NCI-H2107 (cell line): ENCODE results near the gene ANTXR1.

Experiments
- DNase-seq: peaks from one replicate; lab custom pipeline; 2025; lab: John Stamatoyannopoulos, UW

The ANTXR1 gene

GRCh38 chr2:69007169-69007568, 5.8 kb upstream of the ANTXR1 start:
- no peak for DNase-seq

- no peak for DNase-seq
Observed at GRCh38 chr2:69007603-69008002, 5.4 kb upstream of the ANTXR1 start.

- no peak for DNase-seq
Observed at GRCh38 chr2:69010437-69011194, 2.4 kb upstream of the ANTXR1 start.

GRCh38 chr2:69011611-69012157, 1.3 kb upstream of the ANTXR1 start:
- DNase-seq = no peak

- no peak for DNase-seq
Observed at GRCh38 chr2:69012310-69013141, 453 bp upstream of the ANTXR1 start.

GRCh38 chr2:69013840-69014821, 1.2 kb downstream of the ANTXR1 start:
- no peak for DNase-seq

GRCh38 chr2:69017080-69017479, 4.1 kb downstream of the ANTXR1 start:
- DNase-seq = no peak

GRCh38 chr2:69017835-69018234, 4.9 kb downstream of the ANTXR1 start:
- no peak for DNase-seq

GRCh38 chr2:69018678-69019095, 5.7 kb downstream of the ANTXR1 start:
- DNase-seq = no peak

GRCh38 chr2:69020496-69021426, 7.8 kb downstream of the ANTXR1 start:
- DNase-seq = no peak

GRCh38 chr2:69021727-69022126, 8.7 kb downstream of the ANTXR1 start:
- no peak for DNase-seq

- DNase-seq = no peak
Observed at GRCh38 chr2:69022548-69022947, 9.6 kb downstream of the ANTXR1 start.

- DNase-seq = no peak
Observed at GRCh38 chr2:69023236-69023635, 10.3 kb downstream of the ANTXR1 start.

GRCh38 chr2:69026026-69026425, 13.0 kb downstream of the ANTXR1 start:
- DNase-seq = peak; percentile 3

GRCh38 chr2:69026691-69027459, 13.9 kb downstream of the ANTXR1 start:
- no peak for DNase-seq

- no peak for DNase-seq
Observed at GRCh38 chr2:69030800-69031428, 17.9 kb downstream of the ANTXR1 start.

- no peak for DNase-seq
Observed at GRCh38 chr2:69031466-69031865, 18.5 kb downstream of the ANTXR1 start.

GRCh38 chr2:69032336-69032735, 19.4 kb downstream of the ANTXR1 start:
- DNase-seq = no peak

- DNase-seq = no peak
Observed at GRCh38 chr2:69033461-69034095, 20.6 kb downstream of the ANTXR1 start.
